Measurements from ENCODE around the gene TBXAS1.

Gene TBXAS1

DNA sequence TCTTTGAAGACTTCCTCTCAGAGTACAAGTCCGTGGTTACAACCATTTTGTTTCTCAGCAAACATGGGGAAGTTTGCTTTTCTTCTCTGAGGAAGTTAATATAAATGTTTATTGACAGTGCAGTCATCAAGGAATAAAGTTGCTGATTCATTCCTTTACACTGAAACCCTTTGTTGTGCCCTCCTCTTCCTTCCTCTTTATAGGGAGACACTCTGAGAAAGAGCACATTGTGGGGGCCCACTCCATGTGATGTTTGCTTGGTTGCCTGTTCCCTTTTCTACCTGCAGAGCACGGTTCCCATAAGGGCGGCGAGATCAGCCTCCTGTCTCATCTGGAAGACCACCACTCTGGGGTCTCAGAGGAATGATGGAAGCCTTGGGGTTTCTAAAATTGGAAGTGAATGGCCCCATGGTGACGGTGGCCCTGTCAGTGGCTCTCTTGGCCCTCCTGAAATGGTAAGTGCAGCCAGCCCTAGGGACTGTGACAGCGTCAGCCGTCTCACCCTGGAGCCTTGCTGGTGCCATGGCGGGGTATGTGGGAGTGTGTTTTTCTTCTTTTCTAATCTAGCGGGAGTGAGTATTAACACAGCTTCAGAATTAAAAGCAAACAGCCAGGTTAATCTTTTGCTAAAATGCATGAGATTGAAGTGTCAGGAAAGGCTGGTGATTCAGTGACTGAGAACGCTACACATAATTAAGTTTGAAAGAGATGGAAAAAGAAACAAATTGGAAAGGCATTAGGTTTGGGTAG is at the start of gene TBXAS1:
Gene TBXAS1 (plus strand): TSS at position 240 of the 750 bp plus-strand sequence. CDS start 127 bp downstream, at position 367.
- no peak within 1 kb of the TSS for H3K4me3 ChIP-seq (ENCODE audit: low read depth, low read length)
- POLR2A ChIA-PET = no interaction called here
- no peak for TF ChIP-seq ZNF521 (tag by site-specific recombination; IDR thresholded peaks at IDR 0.05)
- TF ChIP-seq, protein P1, sequence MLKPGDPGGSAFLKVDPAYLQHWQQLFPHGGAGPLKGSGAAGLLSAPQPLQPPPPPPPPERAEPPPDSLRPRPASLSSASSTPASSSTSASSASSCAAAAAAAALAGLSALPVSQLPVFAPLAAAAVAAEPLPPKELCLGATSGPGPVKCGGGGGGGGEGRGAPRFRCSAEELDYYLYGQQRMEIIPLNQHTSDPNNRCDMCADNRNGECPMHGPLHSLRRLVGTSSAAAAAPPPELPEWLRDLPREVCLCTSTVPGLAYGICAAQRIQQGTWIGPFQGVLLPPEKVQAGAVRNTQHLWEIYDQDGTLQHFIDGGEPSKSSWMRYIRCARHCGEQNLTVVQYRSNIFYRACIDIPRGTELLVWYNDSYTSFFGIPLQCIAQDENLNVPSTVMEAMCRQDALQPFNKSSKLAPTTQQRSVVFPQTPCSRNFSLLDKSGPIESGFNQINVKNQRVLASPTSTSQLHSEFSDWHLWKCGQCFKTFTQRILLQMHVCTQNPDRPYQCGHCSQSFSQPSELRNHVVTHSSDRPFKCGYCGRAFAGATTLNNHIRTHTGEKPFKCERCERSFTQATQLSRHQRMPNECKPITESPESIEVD (tag by site-specific recombination; IDR thresholded peaks at IDR 0.05) = peak; percentile 18; the same call in 1 of the 2 replicates
- TF ChIP-seq, protein P2, sequence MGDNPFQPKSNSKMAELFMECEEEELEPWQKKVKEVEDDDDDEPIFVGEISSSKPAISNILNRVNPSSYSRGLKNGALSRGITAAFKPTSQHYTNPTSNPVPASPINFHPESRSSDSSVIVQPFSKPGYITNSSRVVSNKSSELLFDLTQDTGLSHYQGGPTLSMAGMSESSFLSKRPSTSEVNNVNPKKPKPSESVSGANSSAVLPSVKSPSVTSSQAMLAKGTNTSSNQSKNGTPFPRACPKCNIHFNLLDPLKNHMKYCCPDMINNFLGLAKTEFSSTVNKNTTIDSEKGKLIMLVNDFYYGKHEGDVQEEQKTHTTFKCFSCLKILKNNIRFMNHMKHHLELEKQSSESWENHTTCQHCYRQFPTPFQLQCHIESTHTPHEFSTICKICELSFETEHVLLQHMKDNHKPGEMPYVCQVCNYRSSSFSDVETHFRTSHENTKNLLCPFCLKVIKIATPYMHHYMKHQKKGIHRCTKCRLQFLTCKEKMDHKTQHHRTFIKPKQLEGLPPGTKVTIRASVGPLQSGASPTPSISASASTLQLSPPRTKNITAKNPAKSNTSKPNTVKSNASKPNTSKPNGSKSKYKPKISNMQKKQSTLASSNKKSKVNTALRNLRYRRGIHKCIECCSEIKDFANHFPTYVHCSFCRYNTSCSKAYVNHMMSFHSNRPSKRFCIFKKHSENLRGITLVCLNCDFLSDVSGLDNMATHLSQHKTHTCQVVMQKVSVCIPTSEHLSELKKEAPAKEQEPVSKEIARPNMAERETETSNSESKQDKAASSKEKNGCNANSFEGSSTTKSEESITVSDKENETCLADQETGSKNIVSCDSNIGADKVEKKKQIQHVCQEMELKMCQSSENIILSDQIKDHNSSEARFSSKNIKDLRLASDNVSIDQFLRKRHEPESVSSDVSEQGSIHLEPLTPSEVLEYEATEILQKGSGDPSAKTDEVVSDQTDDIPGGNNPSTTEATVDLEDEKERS (tag by site-specific recombination; IDR thresholded peaks at IDR 0.05) = no peak
- no peak for TF ChIP-seq ZNF223 (tag by site-specific recombination; IDR thresholded peaks at IDR 0.05)
- TF ChIP-seq ZNF624 (tag by site-specific recombination; IDR thresholded peaks at IDR 0.05) = no peak
- TF ChIP-seq WT1 (tag by site-specific recombination; IDR thresholded peaks at IDR 0.05) = peak; percentile 99
- no peak for TF ChIP-seq ZNF555 (tag by site-specific recombination; conservative IDR thresholded peaks at IDR 0.05)
- TF ChIP-seq ZNF366 (tag by site-specific recombination; conservative IDR thresholded peaks at IDR 0.05) = no peak
- TF ChIP-seq TRIM28 (IDR thresholded peaks at IDR 0.05; ENCODE audit: borderline replicate concordance, low read length) = peak; percentile 52; the same call in 1 of the 2 replicates
- TF ChIP-seq SETDB1 (IDR thresholded peaks at IDR 0.05; ENCODE audit: insufficient read length, low read length) = peak; percentile 32
- no peak for TF ChIP-seq SP2 (tag by site-specific recombination; IDR thresholded peaks at IDR 0.05)
- H3K27ac ChIP-seq (ENCODE audit: extremely low read depth, low read depth, low read length) = no peak within 1 kb of the TSS
- H3K36me3 ChIP-seq (ENCODE audit: control insufficient read depth in 2 of 2, insufficient read depth in 1 of 2, low read length in 2 of 2) = no peaks in the 10 kb centered on the region
- CTCF ChIA-PET = interaction anchor here (1.0 kb wide), 1 partner anchor 209 kb away, joined by 3 read pairs; no protein-coding TSS in a partner anchor
- no peaks in the 10 kb centered on the region for H3K9me3 ChIP-seq (ENCODE audit: control insufficient read depth, insufficient read depth, low read depth, low read length)
- peaks cover 5% of the 10 kb centered on the region; the same call in 1 of the 2 replicates for H3K4me1 ChIP-seq (ENCODE audit: control insufficient read depth, insufficient read depth, low read length)

- POLR2A ChIA-PET = interaction anchor here (1.0 kb wide), 1 partner anchor 136 kb away, joined by 4 read pairs; no protein-coding TSS in a partner anchor
- Histone ChIP-seq H3K9me3 (ENCODE audit: control insufficient read depth, insufficient read depth, low read depth, low read length) (no peaks in the 10 kb centered on the region), H3K4me1 (ENCODE audit: control insufficient read depth, insufficient read depth, low read length) (no peaks in the 10 kb centered on the region), H3K27ac (ENCODE audit: extremely low read depth, low read depth, low read length) (no peak overlapping the region), H3K36me3 (ENCODE audit: control insufficient read depth in 2 of 2, insufficient read depth in 1 of 2, low read length in 2 of 2) (no peaks in the 10 kb centered on the region), H3K4me3 (ENCODE audit: low read depth, low read length) (no peak overlapping the region)
- TF ChIP-seq, protein P2 (tag by site-specific recombination; IDR thresholded peaks at IDR 0.05) = no peak
- TF ChIP-seq, protein P3, sequence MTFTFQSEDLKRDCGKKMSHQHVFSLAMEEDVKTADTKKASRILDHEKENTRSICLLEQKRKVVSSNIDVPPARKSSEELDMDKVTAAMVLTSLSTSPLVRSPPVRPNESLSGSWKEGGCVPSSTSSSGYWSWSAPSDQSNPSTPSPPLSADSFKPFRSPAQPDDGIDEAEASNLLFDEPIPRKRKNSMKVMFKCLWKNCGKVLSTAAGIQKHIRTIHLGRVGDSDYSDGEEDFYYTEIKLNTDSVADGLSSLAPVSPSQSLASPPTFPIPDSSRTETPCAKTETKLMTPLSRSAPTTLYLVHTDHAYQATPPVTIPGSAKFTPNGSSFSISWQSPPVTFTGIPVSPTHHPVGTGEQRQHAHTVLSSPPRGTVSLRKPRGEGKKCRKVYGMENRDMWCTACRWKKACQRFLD (tag by site-specific recombination; IDR thresholded peaks at IDR 0.05) = no peak
- no peak for TF ChIP-seq ZNF37A (tag by site-specific recombination; IDR thresholded peaks at IDR 0.05)
- TF ChIP-seq, protein P4, sequence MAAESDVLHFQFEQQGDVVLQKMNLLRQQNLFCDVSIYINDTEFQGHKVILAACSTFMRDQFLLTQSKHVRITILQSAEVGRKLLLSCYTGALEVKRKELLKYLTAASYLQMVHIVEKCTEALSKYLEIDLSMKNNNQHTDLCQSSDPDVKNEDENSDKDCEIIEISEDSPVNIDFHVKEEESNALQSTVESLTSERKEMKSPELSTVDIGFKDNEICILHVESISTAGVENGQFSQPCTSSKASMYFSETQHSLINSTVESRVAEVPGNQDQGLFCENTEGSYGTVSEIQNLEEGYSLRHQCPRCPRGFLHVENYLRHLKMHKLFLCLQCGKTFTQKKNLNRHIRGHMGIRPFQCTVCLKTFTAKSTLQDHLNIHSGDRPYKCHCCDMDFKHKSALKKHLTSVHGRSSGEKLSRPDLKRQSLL (tag by site-specific recombination; IDR thresholded peaks at IDR 0.05) = no peak
- no peak for TF ChIP-seq ZNF610 (tag by site-specific recombination; IDR thresholded peaks at IDR 0.05; ENCODE audit: borderline replicate concordance)
- TF ChIP-seq RBAK (tag by site-specific recombination; IDR thresholded peaks at IDR 0.05) = no peak
- TF ChIP-seq ZBTB48 (tag by site-specific recombination; IDR thresholded peaks at IDR 0.05) = no peak
- no peak for TF ChIP-seq ZNF768 (tag by site-specific recombination; IDR thresholded peaks at IDR 0.05)
- TF ChIP-seq GLIS2 (tag by site-specific recombination; IDR thresholded peaks at IDR 0.05) = no peak
- no peak for TF ChIP-seq ZFP41 (tag by site-specific recombination; IDR thresholded peaks at IDR 0.05; ENCODE audit: borderline replicate concordance)
- CTCF ChIA-PET = interaction anchor here (0.7 to 0.8 kb wide), 2 partner anchors 12 to 220 kb away, joined by 3 to 6 read pairs; no protein-coding TSS in a partner anchor
Observed at GRCh38 chr7:139782932-139783331, 46.1 kb upstream of the TBXAS1 start.
